ENCODE measurements around the gene CCDC171. TPM values are rescaled to one million over a fixed set of nuclear protein-coding genes. Genes with fewer than 3 reads are reported as not detected.

CCDC171 gene
- total RNA-seq (1 to 10 TPM; 2.1 to 3.2 TPM), polyA plus RNA-seq (under 1 TPM; 0.39 to 0.80 (median 0.48) TPM), total RNA-seq (2.4 to 16.7 (median 9.5) reads per million in 6 experiments)

GRCh38 chr9:15552636-15553527, at the start of gene CCDC171:
Gene CCDC171, plus strand, starts transcription at chr9:15553043. Its CDS starts 11,046 bp downstream, at chr9:15564089.
- Mint-ChIP-seq H3K4me3 (peak within 1 kb of the TSS; percentile 88 to 97 (median 94)), H3K27ac (peak within 1 kb of the TSS; percentile 82 to 95 (median 94)), H3K4me1 (peaks cover 7 to 22% (median 16%) of the 10 kb centered on the region in 4 donors), H3K27me3 (no peaks in the 10 kb centered on the region), H3K9me3 (no peaks in the 10 kb centered on the region), H3K36me3 (peaks cover 0 to 3% (median 0%) of the 10 kb centered on the region in 3 donors)
- peak; percentile 79 to 91 (median 84) for DNase-seq
- POLR2A ChIA-PET, result interaction anchor here (0.6 to 4.9 kb wide), 6 partner anchors 14 to 626 kb away, joined by 3 to 76 read pairs (median 4); partner anchors contain the start of genes PSIP1 and SNAPC3
- peak; percentile 82 to 86 for ATAC-seq

GRCh38 chr9:15505921-15506320, 46.9 kb upstream of the CCDC171 start:
- POLR2A ChIA-PET, result no interaction called here
- Mint-ChIP-seq H3K4me3 (peak overlapping the region in 8 of 10 donors; percentile 8 to 61 (median 23)), H3K4me1 (peaks cover 34 to 75% (median 68%) of the 10 kb centered on the region in 4 donors), H3K27ac (peak overlapping the region in 8 of 10 donors; percentile 2 to 72 (median 54)), H3K9me3 (peaks cover 0 to 1% (median 0%) of the 10 kb centered on the region in 9 donors), H3K27me3 (no peaks in the 10 kb centered on the region), H3K36me3 (peaks cover 10 to 82% (median 11%) of the 10 kb centered on the region in 3 donors)
- ATAC-seq, result no peak
- DNase-seq, result peak in 2 of 10 donors; percentile 19 to 23

- ATAC-seq, result peak; percentile 47 to 53
- Mint-ChIP-seq H3K4me1 (peaks cover 32 to 70% (median 55%) of the 10 kb centered on the region in 4 donors), H3K9me3 (peaks cover 0 to 2% (median 0%) of the 10 kb centered on the region in 9 donors), H3K36me3 (peaks cover 6 to 45% (median 8%) of the 10 kb centered on the region in 3 donors), H3K27ac (peak overlapping the region; percentile 92 to 100 (median 95)), H3K27me3 (no peaks in the 10 kb centered on the region), H3K4me3 (peak overlapping the region; percentile 87 to 97 (median 94))
- POLR2A ChIA-PET, result interaction anchor here (0.7 to 4.2 kb wide), 22 partner anchors 9 to 216 kb away, joined by 3 to 76 read pairs (median 4); partner anchors contain the start of genes CCDC171, SNAPC3 and TTC39B
- peak in 9 of 10 donors; percentile 36 to 87 (median 58) for DNase-seq
Measured at GRCh38 chr9:15509931-15510788, 42.7 kb upstream of the CCDC171 start.

GRCh38 chr9:15510789-15511575, 41.9 kb upstream of the CCDC171 start, which contains the start of gene PSIP1:
Gene PSIP1, minus strand, starts transcription at chr9:15510970. Its CDS starts 782 bp downstream, at chr9:15510188.
- Mint-ChIP-seq H3K27ac (peak within 1 kb of the TSS; percentile 97 to 100 (median 100)), H3K9me3 (peaks cover 0 to 2% (median 0%) of the 10 kb centered on the region in 9 donors), H3K27me3 (peaks cover 0 to 1% (median 0%) of the 10 kb centered on the region in 5 donors), H3K4me3 (peak within 1 kb of the TSS; percentile 87 to 98 (median 96)), H3K36me3 (peaks cover 6 to 38% (median 6%) of the 10 kb centered on the region in 3 donors), H3K4me1 (peaks cover 32 to 63% (median 51%) of the 10 kb centered on the region in 4 donors)
- DNase-seq (peak; percentile 77 to 98 (median 87)), ATAC-seq (peak; percentile 82 to 89)
- POLR2A ChIA-PET, result interaction anchor here (0.6 to 4.2 kb wide), 27 partner anchors 10 to 217 kb away, joined by 3 to 76 read pairs (median 4); partner anchors contain the start of genes CCDC171 and SNAPC3

GRCh38 chr9:15512204-15512603, 40.6 kb upstream of the CCDC171 start:
- peaks cover 0 to 1% (median 0%) of the 10 kb centered on the region in 5 donors for H3K27me3 Mint-ChIP-seq
- POLR2A ChIA-PET, result interaction anchor here (0.6 to 4.2 kb wide), 10 partner anchors 10 to 213 kb away, joined by 3 to 76 read pairs (median 5); partner anchors contain the start of genes CCDC171, SNAPC3 and TTC39B
- H3K27ac Mint-ChIP-seq, result peak overlapping the region; percentile 48 to 100 (median 80)
- peaks cover 22 to 51% (median 40%) of the 10 kb centered on the region in 4 donors for H3K4me1 Mint-ChIP-seq
- H3K36me3 Mint-ChIP-seq, result peaks cover 2 to 25% (median 6%) of the 10 kb centered on the region in 3 donors
- ATAC-seq (no peak), DNase-seq (no peak)
- H3K4me3 Mint-ChIP-seq, result peak overlapping the region in 7 of 10 donors; percentile 41 to 63 (median 52)
- H3K9me3 Mint-ChIP-seq, result peaks cover 0 to 2% (median 0%) of the 10 kb centered on the region in 9 donors

GRCh38 chr9:15512889-15513288, 40.0 kb upstream of the CCDC171 start:
- no peak for ATAC-seq
- Mint-ChIP-seq H3K27ac (peak overlapping the region in 5 of 10 donors; percentile 18 to 100 (median 84)), H3K9me3 (peaks cover 0 to 2% (median 0%) of the 10 kb centered on the region in 9 donors), H3K4me3 (no peak overlapping the region), H3K36me3 (peaks cover 2 to 20% (median 6%) of the 10 kb centered on the region in 3 donors), H3K4me1 (peaks cover 22 to 44% (median 36%) of the 10 kb centered on the region in 4 donors), H3K27me3 (peaks cover 0 to 1% (median 0%) of the 10 kb centered on the region in 5 donors)
- no peak for DNase-seq
- POLR2A ChIA-PET, result interaction anchor here (0.6 to 4.2 kb wide), 4 partner anchors 9 to 57 kb away, joined by 3 to 76 read pairs (median 4); partner anchors contain the start of gene CCDC171

- Mint-ChIP-seq H3K27me3 (peaks cover 0 to 1% (median 0%) of the 10 kb centered on the region in 5 donors), H3K4me3 (no peak overlapping the region), H3K36me3 (peaks cover 2 to 15% (median 6%) of the 10 kb centered on the region in 3 donors), H3K9me3 (peaks cover 0 to 2% (median 0%) of the 10 kb centered on the region in 9 donors), H3K4me1 (peaks cover 18 to 39% (median 31%) of the 10 kb centered on the region in 4 donors), H3K27ac (peak overlapping the region in 3 of 10 donors; percentile 40 to 50 (median 49))
- peak in 1 of 10 donors; percentile 7 for DNase-seq
- POLR2A ChIA-PET, result interaction anchor here (0.6 to 4.2 kb wide), 3 partner anchors 13 to 58 kb away, joined by 3 to 76 read pairs (median 3); partner anchors contain the start of gene CCDC171
- no peak for ATAC-seq
Measured at GRCh38 chr9:15513335-15513734, 39.5 kb upstream of the CCDC171 start.

GRCh38 chr9:15519831-15520230, 33.0 kb upstream of the CCDC171 start:
- no peaks in the 10 kb centered on the region for H3K36me3 Mint-ChIP-seq
- ATAC-seq (no peak), DNase-seq (no peak)
- no peaks in the 10 kb centered on the region for H3K9me3 Mint-ChIP-seq
- H3K4me1 Mint-ChIP-seq, result no peaks in the 10 kb centered on the region
- H3K27ac Mint-ChIP-seq, result no peak overlapping the region
- H3K4me3 Mint-ChIP-seq, result no peak overlapping the region
- H3K27me3 Mint-ChIP-seq, result peaks cover 0 to 1% (median 0%) of the 10 kb centered on the region in 5 donors
- POLR2A ChIA-PET, result no interaction called here

GRCh38 chr9:15521254-15521653, 31.6 kb upstream of the CCDC171 start:
- Mint-ChIP-seq H3K4me1 (no peaks in the 10 kb centered on the region), H3K4me3 (no peak overlapping the region), H3K27me3 (peaks cover 0 to 3% (median 0%) of the 10 kb centered on the region in 5 donors), H3K27ac (no peak overlapping the region), H3K36me3 (no peaks in the 10 kb centered on the region), H3K9me3 (no peaks in the 10 kb centered on the region)
- DNase-seq (no peak), ATAC-seq (no peak)
- POLR2A ChIA-PET, result interaction anchor here (1.1 kb wide), 1 partner anchor 11 kb away, joined by 5 read pairs; the partner anchor contains the start of gene PSIP1

- Mint-ChIP-seq H3K36me3 (no peaks in the 10 kb centered on the region), H3K4me3 (no peak overlapping the region), H3K27me3 (peaks cover 0 to 3% (median 0%) of the 10 kb centered on the region in 5 donors), H3K4me1 (no peaks in the 10 kb centered on the region), H3K27ac (no peak overlapping the region), H3K9me3 (no peaks in the 10 kb centered on the region)
- DNase-seq (no peak), ATAC-seq (no peak)
- POLR2A ChIA-PET, result interaction anchor here (0.6 to 1.5 kb wide), 3 partner anchors 10 to 23 kb away, joined by 3 to 5 read pairs (median 5); partner anchors contain the start of gene PSIP1
Measured at GRCh38 chr9:15522130-15522755, 30.6 kb upstream of the CCDC171 start.

Measured in naive thymus-derived CD8-positive, alpha-beta T cell (primary cell).